Activated T-cell treated with anti-CD3 and anti-CD28 coated beads, Interleukin-2, amount 50 U/mL, for 24 hours (primary cell): ENCODE data around the gene ZNF202.

Source experiments
- DNase-seq: peaks from one replicate; pipeline ENCODE4 v3.0.0-alpha.2; 2020
- H3K27ac Mint-ChIP-seq: 2 replicates; pipeline ENCODE4 v1.8.0; 2020; ENCODE audit warnings: mild to moderate bottlenecking, mixed read lengths
- H3K27me3 Mint-ChIP-seq: 2 replicates; pipeline ENCODE4 v1.8.0; 2020; ENCODE audit warnings: mixed read lengths
- H3K36me3 Mint-ChIP-seq: 2 replicates; pipeline ENCODE4 v1.8.0; 2020; ENCODE audit warnings: low read depth, mixed read lengths
- H3K4me1 Mint-ChIP-seq: 2 replicates; pipeline ENCODE4 v1.8.0; 2020; ENCODE audit warnings: low read depth, mixed read lengths
- H3K4me3 Mint-ChIP-seq: 2 replicates; pipeline ENCODE4 v1.8.0; 2020; ENCODE audit warnings: mild to moderate bottlenecking, moderate library complexity, mixed read lengths
- H3K9me3 Mint-ChIP-seq: 2 replicates; pipeline ENCODE4 v1.8.0; 2020; ENCODE audit warnings: mixed read lengths

ZNF202 gene

GRCh38 chr11:123741159-123742030, at the start of gene ZNF202:
Gene ZNF202 (minus strand): TSS chr11:123741660. CDS start chr11:123730888, 10,772 bp downstream.
- Mint-ChIP-seq H3K4me1 (peaks cover 39% of the 10 kb centered on the region), H3K9me3 (no peaks in the 10 kb centered on the region), H3K36me3 (peaks cover 52% of the 10 kb centered on the region), H3K4me3 (peak within 1 kb of the TSS; percentile 87), H3K27me3 (no peaks in the 10 kb centered on the region), H3K27ac (peak within 1 kb of the TSS; percentile 94)
- DNase-seq: peak; percentile 94

- no peak overlapping the region for H3K27ac Mint-ChIP-seq
Measured at GRCh38 chr11:123783536-123783935, 42.1 kb upstream of the ZNF202 start.

GRCh38 chr11:123778511-123778910, 37.1 kb upstream of the ZNF202 start:
- Mint-ChIP-seq H3K27me3 (peaks cover 15% of the 10 kb centered on the region), H3K4me1 (no peaks in the 10 kb centered on the region), H3K4me3 (no peak overlapping the region), H3K27ac (no peak overlapping the region), H3K36me3 (no peaks in the 10 kb centered on the region), H3K9me3 (no peaks in the 10 kb centered on the region)
- no peak for DNase-seq

More at GRCh38 chr11:123783536-123783935, 42.1 kb upstream of the ZNF202 start:
- H3K4me3 Mint-ChIP-seq: no peak overlapping the region
- H3K4me1 Mint-ChIP-seq: no peaks in the 10 kb centered on the region
- no peaks in the 10 kb centered on the region for H3K9me3 Mint-ChIP-seq
- peaks cover 19% of the 10 kb centered on the region for H3K27me3 Mint-ChIP-seq
- H3K36me3 Mint-ChIP-seq: no peaks in the 10 kb centered on the region
- DNase-seq: no peak

GRCh38 chr11:123775715-123776549, 34.5 kb upstream of the ZNF202 start:
- Mint-ChIP-seq H3K27me3 (peaks cover 4% of the 10 kb centered on the region), H3K9me3 (no peaks in the 10 kb centered on the region), H3K4me1 (no peaks in the 10 kb centered on the region), H3K36me3 (no peaks in the 10 kb centered on the region), H3K4me3 (no peak overlapping the region), H3K27ac (no peak overlapping the region)
- DNase-seq: no peak

GRCh38 chr11:123775289-123775688, 33.8 kb upstream of the ZNF202 start:
- no peak overlapping the region for H3K4me3 Mint-ChIP-seq
- H3K36me3 Mint-ChIP-seq: no peaks in the 10 kb centered on the region
- peaks cover 4% of the 10 kb centered on the region for H3K27me3 Mint-ChIP-seq
- H3K27ac Mint-ChIP-seq: no peak overlapping the region
- no peaks in the 10 kb centered on the region for H3K9me3 Mint-ChIP-seq
- H3K4me1 Mint-ChIP-seq: no peaks in the 10 kb centered on the region
- no peak for DNase-seq

- Mint-ChIP-seq H3K4me1 (no peaks in the 10 kb centered on the region), H3K9me3 (no peaks in the 10 kb centered on the region), H3K36me3 (no peaks in the 10 kb centered on the region), H3K27me3 (peaks cover 4% of the 10 kb centered on the region), H3K4me3 (no peak overlapping the region), H3K27ac (no peak overlapping the region)
- DNase-seq: no peak
Measured at GRCh38 chr11:123773959-123774358, 32.5 kb upstream of the ZNF202 start.

GRCh38 chr11:123773026-123773425, 31.6 kb upstream of the ZNF202 start:
- H3K4me1 Mint-ChIP-seq: no peaks in the 10 kb centered on the region
- H3K9me3 Mint-ChIP-seq: no peaks in the 10 kb centered on the region
- H3K27ac Mint-ChIP-seq: no peak overlapping the region
- H3K36me3 Mint-ChIP-seq: no peaks in the 10 kb centered on the region
- no peak for DNase-seq
- peaks cover 6% of the 10 kb centered on the region for H3K27me3 Mint-ChIP-seq
- no peak overlapping the region for H3K4me3 Mint-ChIP-seq

- Mint-ChIP-seq H3K27me3 (peaks cover 11% of the 10 kb centered on the region), H3K36me3 (no peaks in the 10 kb centered on the region), H3K4me3 (no peak overlapping the region), H3K4me1 (no peaks in the 10 kb centered on the region), H3K9me3 (no peaks in the 10 kb centered on the region), H3K27ac (no peak overlapping the region)
- no peak for DNase-seq
Measured at GRCh38 chr11:123771664-123772063, 30.2 kb upstream of the ZNF202 start.

- H3K36me3 Mint-ChIP-seq: no peaks in the 10 kb centered on the region
- H3K4me3 Mint-ChIP-seq: no peak overlapping the region
- peaks cover 16% of the 10 kb centered on the region for H3K27me3 Mint-ChIP-seq
- no peak for DNase-seq
- no peaks in the 10 kb centered on the region for H3K9me3 Mint-ChIP-seq
- H3K27ac Mint-ChIP-seq: no peak overlapping the region
- H3K4me1 Mint-ChIP-seq: no peaks in the 10 kb centered on the region
Measured at GRCh38 chr11:123770712-123771111, 29.3 kb upstream of the ZNF202 start.

GRCh38 chr11:123765601-123766000, 24.1 kb upstream of the ZNF202 start:
- H3K4me1 Mint-ChIP-seq: no peaks in the 10 kb centered on the region
- peaks cover 20% of the 10 kb centered on the region for H3K9me3 Mint-ChIP-seq
- H3K36me3 Mint-ChIP-seq: no peaks in the 10 kb centered on the region

GRCh38 chr11:123762422-123762821, 21.0 kb upstream of the ZNF202 start:
- no peak overlapping the region for H3K4me3 Mint-ChIP-seq
- peaks cover 17% of the 10 kb centered on the region for H3K27me3 Mint-ChIP-seq
- DNase-seq: no peak

More at GRCh38 chr11:123765601-123766000, 24.1 kb upstream of the ZNF202 start:
- no peak overlapping the region for H3K4me3 Mint-ChIP-seq
- peaks cover 16% of the 10 kb centered on the region for H3K27me3 Mint-ChIP-seq
- H3K27ac Mint-ChIP-seq: no peak overlapping the region
- DNase-seq: no peak

GRCh38 chr11:123760894-123761293, 19.4 kb upstream of the ZNF202 start:
- no peak for DNase-seq
- Mint-ChIP-seq H3K9me3 (peaks cover 20% of the 10 kb centered on the region), H3K4me3 (no peak overlapping the region), H3K27ac (no peak overlapping the region), H3K4me1 (no peaks in the 10 kb centered on the region), H3K36me3 (no peaks in the 10 kb centered on the region), H3K27me3 (peaks cover 21% of the 10 kb centered on the region)

More at GRCh38 chr11:123762422-123762821, 21.0 kb upstream of the ZNF202 start:
- no peaks in the 10 kb centered on the region for H3K4me1 Mint-ChIP-seq
- peaks cover 20% of the 10 kb centered on the region for H3K9me3 Mint-ChIP-seq
- H3K36me3 Mint-ChIP-seq: no peaks in the 10 kb centered on the region
- H3K27ac Mint-ChIP-seq: no peak overlapping the region

GRCh38 chr11:123757976-123758375, 16.5 kb upstream of the ZNF202 start:
- Mint-ChIP-seq H3K36me3 (no peaks in the 10 kb centered on the region), H3K27me3 (peaks cover 29% of the 10 kb centered on the region), H3K27ac (no peak overlapping the region), H3K9me3 (peaks cover 11% of the 10 kb centered on the region), H3K4me3 (no peak overlapping the region), H3K4me1 (no peaks in the 10 kb centered on the region)
- DNase-seq: no peak

- Mint-ChIP-seq H3K27me3 (peaks cover 44% of the 10 kb centered on the region), H3K36me3 (no peaks in the 10 kb centered on the region), H3K4me3 (no peak overlapping the region), H3K4me1 (no peaks in the 10 kb centered on the region), H3K9me3 (no peaks in the 10 kb centered on the region), H3K27ac (no peak overlapping the region)
- DNase-seq: no peak
Measured at GRCh38 chr11:123755813-123756212, 14.4 kb upstream of the ZNF202 start.

GRCh38 chr11:123755344-123755743, 13.9 kb upstream of the ZNF202 start:
- H3K9me3 Mint-ChIP-seq: no peaks in the 10 kb centered on the region
- no peak overlapping the region for H3K27ac Mint-ChIP-seq
- H3K36me3 Mint-ChIP-seq: no peaks in the 10 kb centered on the region
- H3K27me3 Mint-ChIP-seq: peaks cover 45% of the 10 kb centered on the region
- no peaks in the 10 kb centered on the region for H3K4me1 Mint-ChIP-seq
- no peak overlapping the region for H3K4me3 Mint-ChIP-seq
- DNase-seq: no peak
